Lower lobe of right lung (tissue), 2 donors: ENCODE results near the gene C7orf57. TPM values are rescaled to one million over a fixed set of nuclear protein-coding genes. Genes with fewer than 3 reads are reported as not detected.

ENCODE experiments used
- ATAC-seq, 2 donors: fragments of 200-7000 bp; cut with Tn5 transposase; one replicate each; pipeline ENCODE4 v1.9.1; 2020 to 2022; ENCODE audit warnings: mild to moderate bottlenecking in 2 of 2, moderate library complexity in 2 of 2
- DNase-seq: peaks from one replicate; pipeline ENCODE4 v3.0.0-alpha.2; 2020
- H3K27ac ChIP-seq: fragments of 200-600 bp; one replicate; pipeline ENCODE4 v1.8.0; 2022
- H3K27me3 ChIP-seq: fragments of 200-600 bp; one replicate; pipeline ENCODE4 v1.8.0; 2022; ENCODE audit warnings: low read depth
- H3K36me3 ChIP-seq: fragments of 200-600 bp; one replicate; pipeline ENCODE4 v1.8.0; 2022; ENCODE audit warnings: mild to moderate bottlenecking
- H3K4me1 ChIP-seq: fragments of 200-600 bp; one replicate; pipeline ENCODE4 v1.8.0; 2022
- H3K4me3 ChIP-seq: fragments of 200-600 bp; one replicate; pipeline ENCODE4 v1.8.0; 2022; ENCODE audit warnings: mild to moderate bottlenecking
- H3K9me3 ChIP-seq: fragments of 200-600 bp; one replicate; pipeline ENCODE4 v1.8.0; 2022
- intact Hi-C: fragments of 100-400 bp; cut with DNase I; formaldehyde crosslinking; loops from one replicate; pipeline ENCODE4 v1.11.0; 2022
- total RNA-seq: library from RNA; stranded (reverse); fragmentation: NEBNext Ultra II Directional; extraction: Animal tissue kit (Norgen Biotek cat#: 25700); gene quantifications from one replicate; pipeline ENCODE4 v1.2.1, GENCODE V29; 2021
- TF ChIP-seq, protein P1 (sequence below): fragments of 200-600 bp; IDR thresholded peaks from one replicate; pipeline ENCODE4 v1.8.0; 2022; ENCODE audit warnings: antibody characterized with exemption, mild to moderate bottlenecking
- donor health status: DM: no; HTN: yes; CAD: no; lungs with severe emphysema.

The C7orf57 gene
- total RNA-seq, 1 donor from 2014 or later: 1.6 TPM

- no peaks in the 10 kb centered on the region for H3K36me3 ChIP-seq
- no peaks in the 10 kb centered on the region for H3K27me3 ChIP-seq
- no peak overlapping the region for H3K4me3 ChIP-seq
- intact Hi-C loops: no loop called here
- TF ChIP-seq, protein P1, sequence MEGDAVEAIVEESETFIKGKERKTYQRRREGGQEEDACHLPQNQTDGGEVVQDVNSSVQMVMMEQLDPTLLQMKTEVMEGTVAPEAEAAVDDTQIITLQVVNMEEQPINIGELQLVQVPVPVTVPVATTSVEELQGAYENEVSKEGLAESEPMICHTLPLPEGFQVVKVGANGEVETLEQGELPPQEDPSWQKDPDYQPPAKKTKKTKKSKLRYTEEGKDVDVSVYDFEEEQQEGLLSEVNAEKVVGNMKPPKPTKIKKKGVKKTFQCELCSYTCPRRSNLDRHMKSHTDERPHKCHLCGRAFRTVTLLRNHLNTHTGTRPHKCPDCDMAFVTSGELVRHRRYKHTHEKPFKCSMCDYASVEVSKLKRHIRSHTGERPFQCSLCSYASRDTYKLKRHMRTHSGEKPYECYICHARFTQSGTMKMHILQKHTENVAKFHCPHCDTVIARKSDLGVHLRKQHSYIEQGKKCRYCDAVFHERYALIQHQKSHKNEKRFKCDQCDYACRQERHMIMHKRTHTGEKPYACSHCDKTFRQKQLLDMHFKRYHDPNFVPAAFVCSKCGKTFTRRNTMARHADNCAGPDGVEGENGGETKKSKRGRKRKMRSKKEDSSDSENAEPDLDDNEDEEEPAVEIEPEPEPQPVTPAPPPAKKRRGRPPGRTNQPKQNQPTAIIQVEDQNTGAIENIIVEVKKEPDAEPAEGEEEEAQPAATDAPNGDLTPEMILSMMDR: no peak
- no peaks in the 10 kb centered on the region for H3K4me1 ChIP-seq
- no peak overlapping the region for H3K27ac ChIP-seq
- DNase-seq (no peak), ATAC-seq (no peak)
- H3K9me3 ChIP-seq: no peaks in the 10 kb centered on the region
Measured at GRCh38 chr7:48017674-48018073, 17.7 kb upstream of the C7orf57 start.

DNA sequence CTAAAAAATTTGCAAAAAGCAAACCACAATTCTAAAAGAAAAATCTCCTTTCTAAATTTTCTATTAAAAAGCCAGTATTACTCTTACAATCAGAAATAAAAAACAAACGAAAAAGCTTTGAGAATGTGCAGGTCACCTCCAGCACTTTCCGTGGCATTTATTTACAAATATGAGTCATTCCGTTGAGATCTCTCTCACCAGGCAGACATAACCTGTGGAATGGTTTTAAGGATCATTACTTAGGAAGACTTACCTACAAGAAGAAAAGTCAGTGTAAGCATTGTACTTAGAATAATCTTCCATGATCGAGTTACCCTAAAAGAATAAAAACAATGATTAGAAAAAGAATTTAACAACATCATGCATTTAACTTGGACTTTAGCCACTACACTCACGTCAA, 9.7 kb upstream of the C7orf57 start:
- Histone ChIP-seq H3K4me1 (no peaks in the 10 kb centered on the region), H3K27me3 (no peaks in the 10 kb centered on the region), H3K4me3 (no peak overlapping the region), H3K9me3 (no peaks in the 10 kb centered on the region), H3K27ac (no peak overlapping the region), H3K36me3 (no peaks in the 10 kb centered on the region)
- TF ChIP-seq, protein P1: no peak
- intact Hi-C loops: no loop called here
- DNase-seq (no peak), ATAC-seq (peak in 1 of 2 donors; percentile 64)

DNA sequence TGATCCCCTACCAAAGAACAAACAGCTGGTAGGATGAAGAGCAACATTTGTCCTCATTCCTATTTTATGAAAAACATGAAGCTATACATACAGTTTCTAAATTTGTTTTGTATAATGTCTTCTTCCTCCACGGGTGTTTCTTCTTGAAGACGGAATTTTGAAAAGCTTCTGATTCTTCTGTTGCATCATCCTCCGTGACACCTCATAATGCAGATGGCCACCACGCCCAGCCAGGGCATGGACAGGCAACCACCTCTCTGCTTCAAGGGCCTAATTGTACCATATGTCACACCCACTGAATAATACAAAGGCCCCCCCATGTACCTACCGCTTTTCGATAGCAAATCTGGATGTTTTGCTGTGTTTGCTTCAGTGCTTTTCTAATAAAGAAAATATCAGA, 6.4 kb upstream of the C7orf57 start, which contains the start of gene SUN3:
Gene SUN3, minus strand, starts transcription at position 170 of the 400 bp plus-strand sequence. Its CDS starts 169 bp downstream, at position 1.
- intact Hi-C loops: no loop called here
- no peak for ATAC-seq
- no peaks in the 10 kb centered on the region for H3K9me3 ChIP-seq

GRCh38 chr7:48031111-48031510, 4.2 kb upstream of the C7orf57 start:
- intact Hi-C loops: no loop called here
- H3K27me3 ChIP-seq: peaks cover 24% of the 10 kb centered on the region
- ATAC-seq (no peak), DNase-seq (no peak)
- H3K9me3 ChIP-seq: no peaks in the 10 kb centered on the region
- no peak overlapping the region for H3K27ac ChIP-seq
- no peaks in the 10 kb centered on the region for H3K36me3 ChIP-seq
- TF ChIP-seq, protein P1: no peak
- H3K4me1 ChIP-seq: peaks cover 13% of the 10 kb centered on the region
- H3K4me3 ChIP-seq: no peak overlapping the region

More for the DNA sequence above, 6.4 kb upstream of the C7orf57 start, which contains the start of gene SUN3:
- Histone ChIP-seq H3K27me3 (peaks cover 9% of the 10 kb centered on the region), H3K36me3 (no peaks in the 10 kb centered on the region), H3K27ac (no peak within 1 kb of the TSS), H3K4me1 (no peaks in the 10 kb centered on the region), H3K4me3 (no peak within 1 kb of the TSS)
- no peak for DNase-seq
- TF ChIP-seq, protein P1: no peak

GRCh38 chr7:48033922-48034321, 1.4 kb upstream of the C7orf57 start:
- Histone ChIP-seq H3K27ac (no peak overlapping the region), H3K36me3 (no peaks in the 10 kb centered on the region), H3K4me3 (no peak overlapping the region), H3K27me3 (peaks cover 35% of the 10 kb centered on the region), H3K4me1 (peaks cover 15% of the 10 kb centered on the region), H3K9me3 (no peaks in the 10 kb centered on the region)
- TF ChIP-seq, protein P1: no peak
- intact Hi-C loops: no loop called here
- DNase-seq (no peak), ATAC-seq (no peak)
